NB4 (cell line): ENCODE measurements around the gene PTGS1.

Source experiments
- POLR2A ChIP-seq: IDR thresholded peaks from 2 replicates; pipeline ENCODE4 v1.6.1; 2011; ENCODE audit warnings: mild to moderate bottlenecking; ENCODE audit not compliant: insufficient read length; ENCODE audit errors: extremely low read depth
- TF ChIP-seq, protein P1 (sequence below): IDR thresholded peaks from 2 replicates; pipeline ENCODE4 v1.6.1; 2011; ENCODE audit warnings: low read depth, low read length
- TF ChIP-seq, protein P2 (sequence below): IDR thresholded peaks from one replicate; pipeline ENCODE4 v1.5.1; 2012; ENCODE audit warnings: low read depth, low read length

DNA sequence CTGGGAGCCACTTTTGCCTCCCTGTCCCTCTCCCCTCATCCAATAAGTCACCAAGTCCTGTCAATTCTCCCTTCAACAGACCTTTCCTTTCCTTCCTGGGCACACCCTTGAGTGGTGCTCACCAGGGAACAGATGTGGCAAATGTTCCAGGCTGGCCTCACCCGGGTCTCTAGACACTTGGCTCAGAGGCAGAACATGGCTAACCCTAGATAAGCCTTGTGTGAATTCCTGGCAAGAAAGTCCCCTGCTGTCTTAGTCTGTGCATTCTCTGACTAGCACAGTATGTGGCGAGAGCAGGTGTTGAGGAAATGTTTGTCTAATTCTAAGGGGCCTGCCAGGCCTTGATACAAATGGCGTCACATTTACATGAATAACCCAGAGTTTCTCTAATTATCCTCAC lies 41.2 kb upstream of the PTGS1 start:
- TF ChIP-seq POLR2A: no peak
- TF ChIP-seq, protein P1, sequence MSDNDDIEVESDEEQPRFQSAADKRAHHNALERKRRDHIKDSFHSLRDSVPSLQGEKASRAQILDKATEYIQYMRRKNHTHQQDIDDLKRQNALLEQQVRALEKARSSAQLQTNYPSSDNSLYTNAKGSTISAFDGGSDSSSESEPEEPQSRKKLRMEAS: no peak
- TF ChIP-seq, protein P2, sequence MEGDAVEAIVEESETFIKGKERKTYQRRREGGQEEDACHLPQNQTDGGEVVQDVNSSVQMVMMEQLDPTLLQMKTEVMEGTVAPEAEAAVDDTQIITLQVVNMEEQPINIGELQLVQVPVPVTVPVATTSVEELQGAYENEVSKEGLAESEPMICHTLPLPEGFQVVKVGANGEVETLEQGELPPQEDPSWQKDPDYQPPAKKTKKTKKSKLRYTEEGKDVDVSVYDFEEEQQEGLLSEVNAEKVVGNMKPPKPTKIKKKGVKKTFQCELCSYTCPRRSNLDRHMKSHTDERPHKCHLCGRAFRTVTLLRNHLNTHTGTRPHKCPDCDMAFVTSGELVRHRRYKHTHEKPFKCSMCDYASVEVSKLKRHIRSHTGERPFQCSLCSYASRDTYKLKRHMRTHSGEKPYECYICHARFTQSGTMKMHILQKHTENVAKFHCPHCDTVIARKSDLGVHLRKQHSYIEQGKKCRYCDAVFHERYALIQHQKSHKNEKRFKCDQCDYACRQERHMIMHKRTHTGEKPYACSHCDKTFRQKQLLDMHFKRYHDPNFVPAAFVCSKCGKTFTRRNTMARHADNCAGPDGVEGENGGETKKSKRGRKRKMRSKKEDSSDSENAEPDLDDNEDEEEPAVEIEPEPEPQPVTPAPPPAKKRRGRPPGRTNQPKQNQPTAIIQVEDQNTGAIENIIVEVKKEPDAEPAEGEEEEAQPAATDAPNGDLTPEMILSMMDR: no peak
